GM19238 (cell line): ENCODE results near the gene PGA3.
"Not testable (repeated sequence)": the region's sequence is repeated elsewhere in the genome, so short reads cannot be mapped to it uniquely, and the experiment has no call there.

Experiments used
- DNase-seq: peaks from one replicate; pipeline ENCODE4 v3.0.0; 2011; ENCODE audit warnings: low spot score; ENCODE audit not compliant: insufficient read length

Gene PGA3

DNA sequence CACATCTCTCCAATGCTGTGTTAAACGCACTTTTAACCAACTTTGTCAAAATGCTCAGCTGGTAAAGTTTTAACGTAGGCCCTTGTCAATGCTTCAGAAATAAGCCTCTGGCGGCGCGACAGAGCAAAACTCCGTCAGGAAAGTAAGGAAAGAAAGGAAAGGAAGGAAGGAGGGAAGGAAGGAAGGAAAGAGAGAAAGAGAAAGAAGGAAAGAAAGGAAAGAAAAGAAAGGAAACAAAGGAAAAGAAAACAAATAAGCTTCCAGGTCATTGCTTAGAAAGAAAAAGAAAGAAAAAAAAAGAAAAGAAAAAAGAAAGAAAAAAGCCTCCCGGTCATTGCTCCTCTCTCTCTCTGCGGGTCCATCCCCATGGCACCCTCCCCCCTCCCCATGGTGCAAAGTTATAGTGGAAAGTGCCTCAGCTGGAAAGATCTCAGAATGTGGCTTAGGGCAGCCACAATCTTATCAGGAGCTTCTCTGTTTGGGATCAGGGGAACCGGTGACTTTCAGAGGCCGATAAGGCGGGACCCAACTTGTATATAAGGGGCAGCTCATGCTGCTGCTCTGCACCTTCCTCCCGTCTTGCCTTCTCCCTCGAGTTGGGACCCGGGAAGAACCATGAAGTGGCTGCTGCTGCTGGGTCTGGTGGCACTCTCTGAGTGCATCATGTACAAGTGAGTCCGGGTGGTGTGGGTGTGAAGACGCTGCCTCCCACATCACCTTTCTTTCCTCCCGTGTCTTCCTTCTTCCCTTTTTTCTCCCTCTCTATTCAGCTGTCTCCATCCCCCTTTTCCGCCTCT, at the start of gene PGA3:
PGA3 (plus strand) TSS at position 566 of the 797 bp plus-strand sequence; CDS start at position 616, 50 bp downstream.
- DNase-seq = not testable (repeated sequence)

DNA sequence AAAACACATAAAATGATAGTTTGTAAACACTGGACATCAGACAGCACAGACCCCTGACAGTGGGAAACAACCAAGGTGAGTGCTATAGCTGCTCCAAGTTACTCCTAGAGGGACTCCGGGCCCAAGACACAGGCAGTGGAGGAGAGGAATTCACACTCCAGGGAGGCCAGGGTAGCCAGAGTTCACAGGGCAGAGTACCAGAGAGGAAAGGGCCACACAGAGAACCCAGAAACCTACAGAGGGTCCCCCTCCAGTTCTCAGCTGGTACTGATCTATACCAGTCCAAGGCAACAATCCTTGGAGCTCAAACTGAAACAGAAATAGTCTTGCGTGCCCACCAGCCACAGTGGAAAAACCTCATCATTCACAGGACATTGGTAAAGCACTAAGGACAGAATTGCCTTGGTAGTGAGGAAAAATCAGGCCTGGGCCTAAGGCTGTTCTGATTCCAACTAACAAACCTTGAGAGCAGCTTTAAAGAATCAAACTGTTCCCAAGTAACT, 49.7 kb upstream of the PGA3 start:
- no peak for DNase-seq

DNA sequence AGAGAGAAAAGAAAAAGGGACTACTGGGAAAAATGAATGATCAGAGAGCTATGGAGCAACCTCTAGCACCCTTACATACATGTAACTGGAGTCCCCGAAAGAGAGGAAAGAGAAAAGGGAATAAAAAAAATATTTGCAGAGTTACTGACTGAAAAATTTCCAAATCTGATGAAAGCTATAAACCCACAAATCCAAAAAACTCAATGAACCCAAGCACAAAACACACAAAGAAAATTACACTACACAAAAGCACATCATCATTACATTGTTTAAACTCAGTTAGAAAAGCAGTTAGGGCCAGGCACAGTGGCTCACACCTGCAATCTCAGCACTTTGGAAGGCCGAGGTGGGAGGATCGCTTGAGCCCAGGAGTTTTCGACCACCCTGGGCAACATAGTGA, 48.8 kb upstream of the PGA3 start:
- DNase-seq = no peak

DNA sequence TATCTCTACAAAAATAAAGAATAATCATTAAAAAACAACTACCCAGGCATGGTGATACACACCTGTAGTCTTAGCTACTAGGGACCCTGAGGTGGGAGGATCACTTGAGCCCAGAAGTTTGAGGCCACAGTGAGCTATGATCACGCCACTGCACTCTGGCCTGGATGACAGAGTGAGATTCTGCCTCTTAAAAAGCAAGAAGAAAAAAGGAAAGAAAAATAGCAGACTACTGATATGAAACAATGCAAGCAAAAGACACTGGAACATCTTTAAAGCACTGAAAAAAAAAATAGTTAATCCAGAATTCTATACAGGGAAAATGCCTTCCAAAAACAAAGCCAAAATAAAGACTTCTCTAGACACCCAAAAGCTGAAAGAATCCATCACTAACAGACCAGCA, 48.0 kb upstream of the PGA3 start:
- no peak for DNase-seq

DNA sequence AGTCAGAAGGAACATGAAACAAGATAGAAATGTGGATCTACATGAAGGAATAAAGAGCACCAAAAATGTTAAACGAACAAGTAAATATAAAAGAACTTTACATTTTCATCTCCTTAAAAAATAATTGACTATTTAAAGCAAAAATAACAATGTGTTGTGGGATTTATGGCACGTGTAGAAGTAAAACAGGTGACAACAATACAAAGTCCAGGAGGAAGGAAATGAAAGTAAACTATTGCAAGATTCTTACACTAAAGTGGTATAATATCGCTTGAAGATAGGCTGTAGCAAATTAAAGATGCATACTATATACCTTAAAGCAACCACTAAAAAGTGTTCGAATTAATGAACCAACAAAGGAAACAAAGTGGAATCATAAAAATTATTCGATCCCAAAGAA, 47.6 kb upstream of the PGA3 start:
- DNase-seq = no peak

DNA sequence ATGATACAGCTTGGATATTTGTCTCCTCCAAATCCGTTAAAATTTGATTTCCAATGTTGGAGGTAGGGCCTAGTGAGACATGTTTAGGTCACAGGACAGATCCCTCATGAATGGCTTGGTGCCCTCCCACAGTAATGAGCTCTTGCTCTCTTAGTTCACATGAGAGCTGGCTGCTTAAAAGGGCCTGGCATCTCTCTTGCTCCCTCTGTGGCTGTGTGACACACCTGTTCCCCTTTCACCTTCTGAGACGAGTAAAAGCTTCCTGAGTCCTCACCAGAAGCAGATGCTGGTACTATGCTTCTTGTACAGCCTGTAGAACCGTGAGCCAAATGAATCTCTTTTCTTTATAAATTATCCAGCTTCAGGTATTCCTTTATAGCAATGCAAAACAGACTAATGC, 45.6 kb upstream of the PGA3 start:
- DNase-seq = no peak

DNA sequence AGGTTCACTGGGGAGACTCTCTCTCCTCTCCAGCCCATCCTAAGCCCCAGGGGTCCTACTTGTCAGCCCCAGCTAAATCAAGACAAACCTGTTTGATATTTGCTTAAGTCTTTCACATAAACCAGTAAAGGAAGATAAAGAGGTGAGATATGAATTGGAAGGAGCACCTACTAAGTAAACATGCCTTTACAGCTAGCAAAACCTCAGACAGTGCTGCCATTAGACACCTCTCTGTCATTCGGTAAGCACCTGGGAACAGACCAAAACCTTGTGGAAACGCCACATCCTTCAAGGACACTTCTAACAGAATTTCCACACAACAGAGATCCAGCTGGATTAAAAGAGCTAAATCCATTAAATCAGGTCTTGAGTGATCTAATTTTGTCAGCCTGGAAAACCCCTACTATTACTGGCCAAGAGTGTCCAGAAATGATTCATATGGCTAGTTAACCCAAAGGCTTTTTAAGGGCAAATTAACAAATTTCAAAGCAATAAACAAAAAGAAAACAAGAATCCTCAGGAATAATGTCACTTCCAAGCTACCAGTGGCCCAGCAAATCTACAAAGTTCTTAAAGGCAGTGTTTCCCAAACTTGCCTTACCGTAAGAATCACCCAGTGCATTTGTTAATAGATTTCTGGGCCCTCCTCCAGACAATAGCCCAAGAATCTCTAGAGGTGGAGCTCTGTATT, 44.5 kb upstream of the PGA3 start:
- DNase-seq = no peak

DNA sequence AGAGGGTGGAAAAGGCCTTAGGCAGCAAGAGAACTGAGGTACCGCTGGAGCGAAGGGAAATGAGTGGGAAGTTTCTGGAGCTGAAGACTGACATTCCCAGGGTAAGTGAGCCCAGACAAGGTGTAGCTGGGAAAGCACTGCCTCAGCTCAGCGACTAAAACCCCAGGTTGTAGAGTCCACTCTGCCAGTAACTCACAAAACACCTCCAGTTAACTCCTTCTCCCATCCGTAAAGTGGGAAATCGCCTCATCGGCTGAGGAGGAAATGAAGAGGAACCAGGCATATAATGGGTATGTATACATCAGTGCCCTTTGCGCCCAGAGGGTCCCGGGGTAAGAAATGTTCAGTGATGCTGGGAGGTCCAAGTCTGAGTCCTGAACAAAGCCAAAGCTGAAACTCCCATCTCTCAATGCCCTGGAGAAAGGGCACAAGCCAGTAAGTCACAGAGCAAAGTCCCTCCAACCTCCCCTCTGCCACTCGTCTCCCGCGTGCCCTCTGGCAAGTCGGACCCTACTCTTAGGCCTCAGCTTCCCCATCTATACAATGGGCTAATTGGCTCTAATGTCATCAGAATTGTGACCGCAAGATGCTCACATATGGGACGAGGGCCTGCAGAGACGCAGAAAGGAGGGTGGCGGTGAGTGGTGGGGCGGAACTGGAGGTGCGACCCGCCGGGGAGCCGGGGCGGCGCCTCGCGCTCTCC, 42.7 kb upstream of the PGA3 start:
- DNase-seq = no peak

DNA sequence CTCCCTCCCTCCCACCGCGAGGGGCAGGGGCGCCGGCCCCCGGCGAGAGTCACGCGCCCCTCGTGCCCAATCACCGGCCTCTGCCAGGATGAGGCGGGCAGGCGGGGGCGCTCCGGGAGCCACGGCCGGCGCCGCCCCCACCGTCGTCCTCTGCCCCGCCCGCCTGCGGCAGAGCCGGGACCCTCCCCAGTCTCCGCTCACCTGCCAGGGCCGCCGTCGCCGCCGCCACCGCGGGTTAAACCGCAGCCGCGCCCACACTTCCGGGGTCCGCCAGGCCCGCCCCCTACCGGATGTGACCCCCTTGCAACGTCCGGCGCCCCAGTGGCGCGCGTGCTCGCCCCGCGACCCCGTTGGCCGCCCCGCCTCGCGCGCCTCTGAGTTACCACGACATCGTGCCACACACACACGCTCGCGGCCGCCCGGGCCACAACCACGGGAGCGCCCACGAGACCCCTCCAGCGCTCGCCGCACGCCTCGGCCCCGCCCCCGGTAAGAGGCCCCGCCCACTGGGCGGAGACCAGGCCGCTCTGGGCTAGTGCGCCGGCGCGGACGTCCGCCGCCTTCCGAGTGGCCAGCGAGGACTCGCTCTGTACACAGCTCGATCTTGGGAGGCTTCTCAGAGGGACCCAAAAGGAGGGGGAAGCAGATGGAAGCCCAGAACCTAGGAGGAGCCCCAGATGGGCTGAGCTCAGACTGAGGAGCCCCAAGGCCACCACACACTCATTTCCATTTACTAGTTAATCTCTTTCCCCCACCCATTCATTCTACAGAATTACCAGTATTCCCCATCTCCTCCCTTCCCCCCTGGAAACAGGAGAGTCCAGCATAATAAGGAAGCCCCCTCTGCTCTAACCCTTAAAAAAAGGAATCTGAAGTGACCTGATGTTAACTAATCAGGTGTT, 41.9 kb upstream of the PGA3 start, which contains the start of gene VPS37C:
VPS37C (minus strand) TSS at position 237 of the 902 bp plus-strand sequence. CDS start 22,597 bp downstream, outside the sequence.
- DNase-seq = peak; percentile 97

DNA sequence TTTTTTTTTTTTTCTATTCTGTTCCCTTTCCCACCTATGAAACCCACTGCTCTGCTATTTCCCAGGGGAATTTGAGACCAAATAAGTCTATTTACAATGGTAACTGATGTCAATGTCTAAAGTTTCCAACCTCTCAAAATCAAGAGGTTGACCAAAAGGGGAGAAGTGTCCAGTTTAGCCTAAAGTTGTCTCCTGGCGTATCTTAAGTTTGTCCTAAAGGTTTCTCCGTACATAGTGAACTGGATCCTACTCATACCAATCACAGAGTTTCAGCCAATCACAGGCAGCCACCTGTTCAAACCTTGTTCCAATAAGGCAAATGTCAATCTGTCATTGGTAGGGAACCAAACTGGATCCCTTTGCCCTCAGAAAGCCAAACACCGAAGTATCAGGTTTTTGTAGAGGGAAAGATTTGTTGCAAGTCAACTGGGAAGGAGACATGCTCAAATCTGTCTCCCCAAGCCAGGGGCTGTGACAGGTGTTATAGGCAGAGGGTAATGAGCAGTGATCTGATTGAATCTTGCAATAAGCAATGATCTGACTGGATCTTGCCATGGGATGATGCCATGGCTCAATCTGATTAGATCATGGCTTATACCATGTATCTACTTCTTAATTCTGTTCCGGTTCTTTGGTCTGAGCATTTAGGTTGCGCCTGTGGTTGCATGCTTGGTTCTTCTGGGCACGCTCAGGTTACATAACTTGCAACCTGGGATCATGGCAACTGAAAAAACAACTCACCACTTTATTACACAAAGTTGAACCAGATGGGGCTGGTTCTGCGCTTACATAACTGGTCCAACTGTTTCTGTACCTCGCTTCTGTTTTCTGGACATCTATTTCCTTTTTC, 41.0 kb upstream of the PGA3 start:
- no peak for DNase-seq

DNA sequence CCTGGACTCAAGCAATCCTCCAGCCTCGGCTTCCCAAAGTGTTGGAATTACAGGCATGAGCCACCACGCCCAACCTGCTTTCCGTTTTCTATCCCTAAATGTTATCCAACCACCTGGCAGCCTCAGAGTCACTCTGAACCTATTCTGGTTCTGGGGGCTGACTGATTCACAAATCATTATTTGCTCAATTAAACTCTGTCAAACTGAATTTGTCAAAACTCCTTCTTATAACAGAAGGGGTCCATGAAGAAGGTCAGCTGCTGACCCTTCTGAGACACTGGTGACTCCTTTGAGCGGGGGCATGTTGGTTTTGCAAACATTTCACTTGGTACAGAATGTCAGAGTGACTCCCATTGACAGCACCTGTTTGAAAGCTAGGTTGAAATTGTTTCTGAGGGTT, 40.3 kb upstream of the PGA3 start:
- DNase-seq = no peak

DNA sequence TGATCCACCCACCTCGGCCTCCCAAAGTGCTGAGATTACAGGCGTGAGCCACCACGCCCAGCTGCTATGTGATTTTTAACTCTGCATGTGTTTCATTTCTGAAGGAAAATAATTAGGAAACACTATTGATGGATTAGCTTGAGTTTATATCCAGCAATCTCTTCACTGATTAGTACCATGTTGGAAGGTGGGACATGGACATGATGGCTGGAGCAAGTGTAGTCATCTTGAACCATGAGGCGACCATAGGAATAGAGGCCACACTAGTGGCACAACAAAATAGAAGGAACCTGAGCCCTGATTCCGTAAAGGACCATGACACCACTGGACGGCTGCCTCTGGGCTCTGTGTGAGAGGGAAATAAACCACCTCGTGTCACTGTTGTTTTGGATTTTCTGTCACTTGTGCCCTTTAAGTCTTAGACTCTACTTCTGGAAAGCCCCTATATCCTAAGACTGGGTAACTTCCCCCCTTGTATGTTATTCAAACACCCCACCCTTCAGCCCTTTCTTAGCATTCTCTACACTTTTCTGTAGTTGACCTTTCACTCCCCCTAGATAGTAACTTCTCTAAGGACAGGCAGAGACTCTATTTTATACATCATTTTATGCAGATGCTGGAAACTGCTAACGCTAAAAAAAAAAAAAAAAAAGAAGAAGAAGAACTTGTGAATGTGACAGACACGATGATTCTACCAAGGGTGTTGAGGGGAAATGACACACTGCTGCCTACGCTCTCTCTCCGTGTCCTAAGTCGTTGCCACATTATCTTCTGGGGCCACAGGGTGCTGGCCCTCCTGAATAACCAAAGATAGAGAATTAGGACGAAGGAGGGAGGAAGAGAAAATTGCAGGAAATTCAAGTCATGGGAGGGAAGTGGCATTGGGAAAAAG, 39.4 kb upstream of the PGA3 start:
- no peak for DNase-seq

DNA sequence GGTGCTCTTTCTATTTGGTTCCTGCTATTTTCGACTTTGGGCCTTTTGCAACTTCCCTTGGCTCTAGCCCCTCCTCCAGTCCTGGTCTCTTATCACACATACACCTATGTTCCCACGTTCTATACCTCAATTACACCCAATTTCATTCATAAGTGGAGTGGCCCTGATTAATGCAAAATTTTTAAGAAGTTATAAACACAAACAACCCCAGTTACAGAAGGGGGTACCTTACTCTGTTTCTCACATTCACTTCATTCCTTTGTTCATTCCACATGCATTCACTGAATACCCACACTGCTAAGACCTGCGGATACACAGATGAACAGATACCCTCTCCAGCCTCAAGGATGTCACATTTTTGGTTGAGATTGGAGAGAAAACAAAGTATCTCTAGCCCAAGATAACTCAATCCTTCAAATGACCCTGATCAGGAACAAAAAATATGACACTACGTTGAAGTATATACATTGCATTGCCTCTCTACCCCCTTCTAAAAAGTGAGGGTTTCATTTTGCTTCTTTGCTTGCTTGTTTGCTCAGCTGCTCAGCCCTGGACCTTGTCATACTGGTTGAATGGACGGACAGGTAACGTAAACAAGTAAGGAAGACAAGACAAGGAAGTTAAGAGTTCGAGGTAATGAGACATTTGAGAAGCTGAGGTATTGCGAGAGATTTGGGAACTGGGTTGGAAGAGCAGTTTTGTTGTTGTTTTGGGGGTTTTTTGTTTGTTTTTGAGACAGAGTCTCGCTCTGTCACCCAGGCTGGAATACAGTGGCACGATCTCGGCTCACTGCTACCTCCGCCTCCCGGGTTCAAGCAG, 38.5 kb upstream of the PGA3 start:
- DNase-seq = no peak

DNA sequence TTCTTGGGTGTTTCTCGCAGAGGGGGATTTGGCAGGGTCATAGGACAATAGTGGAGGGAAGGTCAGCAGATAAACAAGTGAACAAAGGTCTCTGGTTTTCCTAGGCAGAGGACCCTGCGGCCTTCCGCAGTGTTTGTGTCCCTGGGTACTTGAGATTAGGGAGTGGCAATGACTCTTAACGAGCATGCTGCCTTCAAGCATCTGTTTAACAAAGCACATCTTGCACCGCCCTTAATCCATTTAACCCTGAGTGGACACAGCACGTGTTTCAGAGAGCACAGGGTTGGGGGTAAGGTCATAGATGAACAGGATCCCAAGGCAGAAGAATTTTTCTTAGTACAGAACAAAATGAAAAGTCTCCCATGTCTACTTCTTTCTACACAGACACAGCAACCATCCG, 37.5 kb upstream of the PGA3 start:
- not testable (repeated sequence) for DNase-seq

DNA sequence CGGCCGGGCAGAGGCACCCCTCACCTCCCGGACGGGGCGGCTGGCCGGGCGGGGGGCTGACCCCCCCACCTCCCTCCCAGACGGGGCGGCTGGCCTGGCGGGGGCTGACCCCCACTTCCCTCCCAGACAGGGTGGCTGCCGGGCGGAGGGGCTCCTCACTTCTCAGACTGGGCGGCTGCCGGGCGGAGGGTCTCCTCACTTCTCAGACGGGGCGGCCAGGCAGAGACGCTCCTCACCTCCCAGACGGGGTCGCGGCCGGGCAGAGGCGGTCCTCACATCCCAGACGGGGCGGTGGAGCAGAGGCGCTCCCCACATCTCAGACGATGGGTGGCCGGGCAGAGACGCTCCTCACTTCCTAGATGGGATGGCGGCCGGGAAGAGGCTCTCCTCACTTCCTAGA, 37.0 kb upstream of the PGA3 start:
- not testable (repeated sequence) for DNase-seq

DNA sequence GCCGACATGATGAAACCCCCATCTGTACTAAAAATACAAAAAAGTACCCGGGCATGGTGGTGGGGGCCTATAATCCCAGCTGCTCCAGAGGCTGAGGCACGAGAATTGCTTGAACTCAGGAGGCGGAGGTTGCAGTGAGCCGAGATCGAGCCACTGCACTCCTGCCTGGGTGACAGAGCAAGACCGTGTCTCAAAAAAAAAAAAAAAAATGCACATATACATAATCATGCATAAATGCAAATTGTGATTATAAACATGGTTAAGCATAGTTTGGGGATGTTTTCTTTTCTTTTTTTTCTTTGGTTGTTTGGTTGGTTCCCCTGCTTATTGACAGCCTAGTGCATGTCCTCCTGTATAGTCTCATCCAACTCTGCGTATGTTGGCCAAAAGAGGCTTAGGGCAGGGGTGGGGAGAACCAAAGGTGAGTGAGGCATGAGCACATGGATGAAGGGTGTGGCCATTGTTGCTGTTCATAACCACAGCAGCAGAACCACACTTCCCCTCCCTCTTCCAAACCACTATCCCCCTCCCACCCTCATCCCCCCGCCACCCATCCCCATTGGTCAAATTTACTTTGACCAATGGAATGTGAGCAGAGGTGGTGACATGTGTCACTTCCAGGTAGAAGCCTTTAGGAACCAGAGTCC, 35.1 kb upstream of the PGA3 start:
- DNase-seq = no peak

DNA sequence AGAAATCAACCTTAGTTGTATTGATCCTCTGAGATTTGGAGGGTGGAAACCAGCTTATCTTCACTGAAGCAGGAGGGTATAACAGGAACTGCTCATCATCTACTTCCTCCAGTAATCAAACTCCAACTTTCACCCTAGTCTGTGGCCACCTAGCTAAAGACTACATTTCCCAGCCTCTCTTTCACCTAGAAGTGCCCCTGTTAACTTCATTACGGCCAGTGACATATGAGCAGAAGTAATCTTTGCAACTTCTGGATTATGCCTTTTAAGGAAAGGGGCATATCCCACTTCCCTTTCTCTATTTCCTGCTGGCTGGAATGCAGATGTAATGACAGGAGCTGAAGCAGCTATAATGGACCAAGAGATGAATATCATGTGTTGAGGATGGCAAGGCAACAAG, 34.5 kb upstream of the PGA3 start:
- no peak for DNase-seq

DNA sequence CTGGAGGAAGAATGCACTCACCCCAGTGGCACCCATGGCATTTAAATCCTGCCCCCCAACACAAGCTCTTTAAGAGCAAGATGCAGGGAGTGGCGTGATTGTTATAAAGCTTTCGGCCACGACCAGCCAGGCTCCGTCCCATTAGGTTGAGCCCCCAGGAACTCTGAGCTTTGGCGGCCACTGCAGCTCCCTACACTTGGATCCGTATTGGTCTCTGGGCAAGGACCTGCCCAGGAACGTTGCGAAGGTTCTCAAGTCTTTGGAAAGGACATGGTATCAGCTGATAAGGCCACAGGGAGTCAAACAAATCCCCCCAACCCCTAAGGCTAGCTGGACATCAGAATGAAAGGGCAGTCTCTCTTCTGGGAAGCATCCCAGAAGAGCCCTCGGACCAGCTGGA, 32.7 kb upstream of the PGA3 start:
- DNase-seq = no peak
